ENCODE data around the gene SOX5. TPM values are rescaled to one million over a fixed set of nuclear protein-coding genes. Genes with fewer than 3 reads are reported as not detected.

Gene SOX5
- total RNA-seq, 1 experiment from 2014 or later: 0.52 TPM

GRCh38 chr12:23579257-23579656 is 370.2 kb downstream of the SOX5 start (continued):
- no peak for TF ChIP-seq CTCF (IDR thresholded peaks at IDR 0.05 in 2 of 3, conservative IDR thresholded peaks at IDR 0.05 in 1 of 3; ENCODE audit: borderline replicate concordance in 1 of 3, insufficient read depth in 1 of 3, low read depth in 2 of 3, low read length in 2 of 3)
- no peak for TF ChIP-seq POLR2AphosphoS5 (IDR thresholded peaks at IDR 0.05; ENCODE audit: low read depth, low read length)
- TF ChIP-seq FOSL1 (IDR thresholded peaks at IDR 0.05; ENCODE audit: low read depth): no peak
- no peak for TF ChIP-seq POLR2A (IDR thresholded peaks at IDR 0.05; ENCODE audit: borderline replicate concordance, extremely low read depth, insufficient read depth, insufficient read length)
- TF ChIP-seq JUND (IDR thresholded peaks at IDR 0.05): no peak

GRCh38 chr12:23576372-23576771 is 373.1 kb downstream of the SOX5 start:
- H3K9ac ChIP-seq (ENCODE audit: low read length): no peak overlapping the region
- H3K79me2 ChIP-seq (ENCODE audit: insufficient read depth, low read length): no peaks in the 10 kb centered on the region
- ChIA-PET POLR2A (no interaction called here), RAD21 (ENCODE audit: low non-redundant PET in 1 of 2, low total read pairs in 2 of 2, uncharacterized antibody in 2 of 2, unreplicated experiment in 2 of 2) (no interaction called here), CTCF (no interaction called here)
- intact Hi-C loops (cut with micrococcal nuclease): no loop called here
- H3K4me2 ChIP-seq (ENCODE audit: low read length): no peak overlapping the region
- no peaks in the 10 kb centered on the region for H3K9me2 ChIP-seq (ENCODE audit: insufficient read depth)
- H3K4me1 ChIP-seq (ENCODE audit: control insufficient read depth in 1 of 2, insufficient read depth in 2 of 2, low read length in 2 of 2): no peaks in the 10 kb centered on the region
- no peaks in the 10 kb centered on the region for H3K36me3 ChIP-seq (ENCODE audit: control insufficient read depth in 1 of 2, insufficient read depth in 2 of 2, low read length in 2 of 2)
- H2AFZ ChIP-seq (ENCODE audit: low read depth, low read length, poor library complexity, severe bottlenecking): no peak overlapping the region
- no peaks in the 10 kb centered on the region for H3K27me3 ChIP-seq (ENCODE audit: insufficient read depth, low read length)
- no peak for ATAC-seq
- H3K4me3 ChIP-seq (replicated peaks in 1 of 2; ENCODE audit: low read depth in 1 of 2, low read length in 2 of 2): no peak overlapping the region
- H3K27ac ChIP-seq (ENCODE audit: low read depth, low read length): no peak overlapping the region
- no TSS peak for BruUV-seq (replicated peaks)
- DNase-seq (ENCODE audit: low read depth, low spot score): no peak
- no peaks in the 10 kb centered on the region for H4K20me1 ChIP-seq (ENCODE audit: insufficient read depth)
- H3K9me3 ChIP-seq (ENCODE audit: control insufficient read depth in 1 of 2, insufficient read depth in 1 of 2, low read depth in 1 of 2, low read length in 2 of 2): peaks cover 10 to 14% of the 10 kb centered on the region in 2 experiments; a peak in 2 of 4 replicates
- TF ChIP-seq TCF7L2 (IDR thresholded peaks at IDR 0.05; ENCODE audit: borderline replicate concordance, extremely low read depth, insufficient read depth, insufficient read length) (no peak), CEBPB (IDR thresholded peaks at IDR 0.05; ENCODE audit: low read depth) (no peak), REST (IDR thresholded peaks at IDR 0.05; ENCODE audit: low read depth) (no peak), JUND (IDR thresholded peaks at IDR 0.05) (no peak), ELF1 (IDR thresholded peaks at IDR 0.05; ENCODE audit: borderline replicate concordance, low read depth) (no peak), POLR2A (IDR thresholded peaks at IDR 0.05; ENCODE audit: borderline replicate concordance, extremely low read depth, insufficient read depth, insufficient read length) (no peak), CTCF (IDR thresholded peaks at IDR 0.05 in 2 of 3, conservative IDR thresholded peaks at IDR 0.05 in 1 of 3; ENCODE audit: borderline replicate concordance in 1 of 3, insufficient read depth in 1 of 3, low read depth in 2 of 3, low read length in 2 of 3) (no peak), CBX3 (IDR thresholded peaks at IDR 0.05; ENCODE audit: low read depth) (no peak), EGR1 (IDR thresholded peaks at IDR 0.05; ENCODE audit: low read depth) (no peak), ZNF274 (IDR thresholded peaks at IDR 0.05; ENCODE audit: low read depth, low read length) (no peak), YY1 (IDR thresholded peaks at IDR 0.05; ENCODE audit: extremely low read depth, insufficient replicate concordance, low read depth, low read length) (no peak), RAD21 (IDR thresholded peaks at IDR 0.05; ENCODE audit: low read depth) (no peak), SIN3A (IDR thresholded peaks at IDR 0.05; ENCODE audit: low read depth) (no peak), EZH2phosphoT487 (IDR thresholded peaks at IDR 0.05; ENCODE audit: borderline replicate concordance) (no peak), ZFX (IDR thresholded peaks at IDR 0.05) (no peak), SP1 (IDR thresholded peaks at IDR 0.05; ENCODE audit: low read depth) (no peak)
